ENCODE data around the gene WDTC1. TPM values are rescaled to one million over a fixed set of nuclear protein-coding genes. Genes with fewer than 3 reads are reported as not detected.

Gene WDTC1
- total and polyA plus RNA-seq, 2 of the 8 experiments (the other 6 are each of a cell fraction or from before 2014, with no cell fraction given), result 7.5 to 18.7 TPM

GRCh38 chr1:27332536-27333281 lies 98.3 kb downstream of the WDTC1 start:
- no peaks in the 10 kb centered on the region for H3K23me2 ChIP-seq (ENCODE audit: low read depth, low read length)
- ChIA-PET POLR2A (ENCODE audit: partially characterized antibody) (interaction anchor here (0.6 to 2.4 kb wide), 10 partner anchors 9 to 193 kb away, joined by 3 to 14 read pairs (median 6); partner anchors contain the start of genes SYTL1 and TMEM222), CTCF (ENCODE audit: partially characterized antibody) (interaction anchor here (0.7 to 17.0 kb wide), 39 partner anchors 9 to 332 kb away, joined by 3 to 321 read pairs (median 5); partner anchors contain the start of genes CD164L2, MAP3K6, SYTL1 and TMEM222)
- no peak overlapping the region for H3K14ac ChIP-seq (ENCODE audit: insufficient read length)
- no peak overlapping the region for H3K9ac ChIP-seq (replicated peaks in 1 of 4; ENCODE audit: extremely low read depth in 1 of 4, low read depth in 3 of 4, low read length in 3 of 4)
- no peak overlapping the region for H2BK20ac ChIP-seq (ENCODE audit: low read length)
- peak in 1 of 2 experiments; percentile 86 for DNase-seq (ENCODE audit: low read depth in 1 of 2, low spot score in 2 of 2)
- H3K79me1 ChIP-seq (ENCODE audit: low read depth, low read length), result 0 out of 2 replicates have a peak, but pooled peaks cover 3% of the 10 kb centered on the region
- H2BK15ac ChIP-seq (ENCODE audit: low read length), result no peak overlapping the region
- H2BK5ac ChIP-seq (ENCODE audit: low read depth, low read length), result no peak overlapping the region
- WGBS, 2 experiments (ENCODE audit: extremely low coverage in 1 of 2, insufficient coverage in 1 of 2, insufficient read length in 1 of 2, insufficient replicate concordance in 2 of 2, low coverage in 1 of 2, low lambda C conversion rate in 2 of 2, missing lambda C conversion rate in 1 of 2), result 78% methylated on average over 11 of the region's 11 CpGs; no CpG with 5 or more reads in 1 of the 2 experiments
- H3K4ac ChIP-seq (replicated peaks; ENCODE audit: insufficient read length, low read depth, low read length), result no peak overlapping the region
- no peaks in the 10 kb centered on the region for H3K9me3 ChIP-seq (ENCODE audit: insufficient read depth in 2 of 2, low read depth in 1 of 2, low read length in 1 of 2)
- peaks cover 8 to 20% of the 10 kb centered on the region in 2 experiments for H4K20me1 ChIP-seq (replicated peaks in 1 of 2; ENCODE audit: control insufficient read depth in 1 of 2, insufficient read depth in 2 of 2, low read length in 2 of 2)
- no peak overlapping the region for H3K27ac ChIP-seq (ENCODE audit: low read depth, low read length)
- no peak overlapping the region for H2BK12ac ChIP-seq (ENCODE audit: low read depth, low read length)
- peak overlapping the region; percentile 52; the same call in 1 of the 2 replicates for H4K8ac ChIP-seq (ENCODE audit: extremely low read depth, insufficient read depth, low read length)
- no peak overlapping the region for H3K18ac ChIP-seq (ENCODE audit: extremely low read depth, low read length)
- no peak overlapping the region for H3K4me2 ChIP-seq (ENCODE audit: insufficient read depth in 1 of 2, low read depth in 2 of 2, low read length in 2 of 2)
- H3K23ac ChIP-seq (ENCODE audit: insufficient read length), result no peak overlapping the region
- no peak overlapping the region for H2AFZ ChIP-seq (ENCODE audit: low read length)
- no peak overlapping the region for H3K4me3 ChIP-seq (ENCODE audit: extremely low read depth in 1 of 4, insufficient read depth in 2 of 4, low read depth in 3 of 4, low read length in 4 of 4)
- H3K56ac ChIP-seq (replicated peaks; ENCODE audit: insufficient read length, low read depth, low read length), result no peak overlapping the region
- no peak overlapping the region for H2AK5ac ChIP-seq (ENCODE audit: low read depth, low read length)
- H3K27me3 ChIP-seq (replicated peaks in 1 of 4; ENCODE audit: control insufficient read depth in 3 of 4, extremely low read depth in 1 of 4, insufficient read depth in 3 of 4, low read length in 3 of 4), result no peaks in the 10 kb centered on the region
- no peak overlapping the region for H4K5ac ChIP-seq (ENCODE audit: insufficient read length, low read depth, low read length)
- H3K36me3 ChIP-seq (ENCODE audit: control insufficient read depth in 2 of 4, insufficient read depth in 4 of 4, low read length in 3 of 4), result peaks cover 4 to 18% (median 11%) of the 10 kb centered on the region in 4 experiments; a peak in 7 of 8 replicates
- H3K4me1 ChIP-seq (replicated peaks in 1 of 4; ENCODE audit: control insufficient read depth in 3 of 4, insufficient read depth in 4 of 4, low read length in 3 of 4), result no peaks in the 10 kb centered on the region
- FAIRE-seq, result no peak
- H3K79me2 ChIP-seq (ENCODE audit: control insufficient read depth in 1 of 2, insufficient read depth in 2 of 2, low read length in 2 of 2), result peaks cover 0 to 16% of the 10 kb centered on the region in 2 experiments; a peak in 3 of 4 replicates
- no peak overlapping the region for H2BK120ac ChIP-seq (replicated peaks; ENCODE audit: low read depth, low read length)
- no peak overlapping the region for H4K91ac ChIP-seq (replicated peaks; ENCODE audit: insufficient read length, low read length)
- no peak for TF ChIP-seq SP2 (IDR thresholded peaks at IDR 0.05; ENCODE audit: low read length)
- TF ChIP-seq CTCF (IDR thresholded peaks at IDR 0.05; ENCODE audit: control extremely low read depth in 1 of 3, insufficient read depth in 1 of 3, low read depth in 1 of 3, low read length in 3 of 3), result peak; percentile 89 to 97 (median 95)
- TF ChIP-seq SP1 (IDR thresholded peaks at IDR 0.05; ENCODE audit: low read depth, low read length), result no peak
- TF ChIP-seq ATF3 (IDR thresholded peaks at IDR 0.05; ENCODE audit: insufficient read depth, low read depth, low read length), result 0 out of 2 replicates have a peak, but pooled peaks have one; percentile 9
- no peak for TF ChIP-seq TAF1 (IDR thresholded peaks at IDR 0.05; ENCODE audit: low read depth, low read length)
- peak; percentile 64 to 75 for TF ChIP-seq RAD21 (IDR thresholded peaks at IDR 0.05 in 1 of 2, conservative IDR thresholded peaks at IDR 0.05 in 1 of 2; ENCODE audit: low read depth in 2 of 2, low read length in 2 of 2)
- TF ChIP-seq YY1 (IDR thresholded peaks at IDR 0.05; ENCODE audit: low read depth, low read length), result 0 out of 2 replicates have a peak, but pooled peaks have one; percentile 44
- no peak for TF ChIP-seq ASH2L (IDR thresholded peaks at IDR 0.05; ENCODE audit: low read length)
